HG03159 (cell line): ENCODE measurements around the gene CFP.
"Not testable (repeated sequence)": the region's sequence is repeated elsewhere in the genome, so short reads cannot be mapped to it uniquely, and the experiment has no call there.

Experiments
- ATAC-seq: cut with Tn5 transposase; IDR thresholded peaks from one replicate; pipeline ENCODE4 v1.9.1; 2021; ENCODE audit warnings: mild to moderate bottlenecking, moderate library complexity; ENCODE audit not compliant: unreplicated experiment

CFP gene

GRCh38 chrX:47607091-47607490 is 22.6 kb downstream of the CFP start:
- ATAC-seq: no peak

GRCh38 chrX:47605024-47605423 is 24.7 kb downstream of the CFP start:
- ATAC-seq: no peak

GRCh38 chrX:47603125-47603524 is 26.6 kb downstream of the CFP start:
- not testable (repeated sequence) for ATAC-seq

GRCh38 chrX:47597222-47597621 is 32.5 kb downstream of the CFP start:
- ATAC-seq: no peak

- no peak for ATAC-seq
These were observed 33.5 kb downstream of the CFP start for GRCh38 chrX:47596256-47596655.

- ATAC-seq: no peak
These were observed 33.9 kb downstream of the CFP start for GRCh38 chrX:47595716-47596251.

GRCh38 chrX:47593522-47593921 is 36.2 kb downstream of the CFP start:
- ATAC-seq: no peak

GRCh38 chrX:47590984-47591383 is 38.7 kb downstream of the CFP start:
- ATAC-seq: no peak

GRCh38 chrX:47587906-47588735 is 41.6 kb downstream of the CFP start:
- no peak for ATAC-seq

GRCh38 chrX:47587091-47587891 is 42.4 kb downstream of the CFP start:
- no peak for ATAC-seq

GRCh38 chrX:47586043-47586787 is 43.5 kb downstream of the CFP start:
- ATAC-seq: no peak

GRCh38 chrX:47585273-47585672 is 44.5 kb downstream of the CFP start:
- ATAC-seq: no peak

- no peak for ATAC-seq
These were observed 45.0 kb downstream of the CFP start for GRCh38 chrX:47584714-47585113.

GRCh38 chrX:47583240-47583861 is 46.4 kb downstream of the CFP start:
- no peak for ATAC-seq

GRCh38 chrX:47581731-47582647 is 47.7 kb downstream of the CFP start, which contains the start of gene TIMP1:
TSS of gene TIMP1 (plus strand) at chrX:47582436. CDS start at chrX:47583416, 980 bp downstream.
- peak; percentile 83 for ATAC-seq

GRCh38 chrX:47579537-47579936 is 50.2 kb downstream of the CFP start:
- ATAC-seq: no peak

- no peak for ATAC-seq
These were observed 51.0 kb downstream of the CFP start for GRCh38 chrX:47578692-47579091.

GRCh38 chrX:47577901-47578300 is 51.8 kb downstream of the CFP start:
- no peak for ATAC-seq

GRCh38 chrX:47577424-47577823 is 52.3 kb downstream of the CFP start:
- ATAC-seq: no peak
